Astrocyte (in vitro differentiated cells and primary cell): ENCODE measurements around the gene SELENOS. TPM values are rescaled to one million over a fixed set of nuclear protein-coding genes. Genes with fewer than 3 reads are reported as not detected.

Experiments
- DNase-seq: peaks from one replicate; pipeline ENCODE4 v3.0.0-alpha.2; 2010; ENCODE audit warnings: low read depth
- FAIRE-seq: peaks from 2 replicates; lab custom pipeline; 2011; peaks lifted over from hg19 to GRCh38; lab: Jason Lieb, UNC
- H2AFZ ChIP-seq: 2 replicates; pipeline ENCODE4 v1.6.0; 2012; ENCODE audit warnings: low read depth, low read length, inconsistent platforms
- H3K27ac ChIP-seq: 2 replicates; pipeline ENCODE4 v1.5.1; 2011; ENCODE audit warnings: low read depth, low read length, inconsistent platforms
- H3K27me3 ChIP-seq: 2 replicates; pipeline ENCODE4 v1.6.0; 2011; ENCODE audit warnings: low read length, inconsistent platforms; ENCODE audit not compliant: insufficient read depth
- H3K36me3 ChIP-seq: 2 replicates; pipeline ENCODE4 v1.5.1; 2011; ENCODE audit warnings: low read length, inconsistent platforms; ENCODE audit not compliant: insufficient read depth
- H3K4me1 ChIP-seq: 2 replicates; pipeline ENCODE4 v1.5.1; 2011; ENCODE audit warnings: low read length, inconsistent platforms; ENCODE audit not compliant: insufficient read depth
- H3K4me2 ChIP-seq: 2 replicates; pipeline ENCODE4 v1.6.0; 2012; ENCODE audit warnings: low read length, inconsistent platforms
- H3K4me3 ChIP-seq: 2 replicates; pipeline ENCODE4 v1.5.1; 2011; ENCODE audit warnings: low read depth, mild to moderate bottlenecking, low read length, inconsistent platforms; ENCODE audit not compliant: insufficient read depth
- H3K79me2 ChIP-seq: 2 replicates; pipeline ENCODE4 v1.6.0; 2012; ENCODE audit warnings: mild to moderate bottlenecking, low read length, inconsistent platforms; ENCODE audit not compliant: insufficient read depth
- H3K9ac ChIP-seq: 2 replicates; pipeline ENCODE4 v1.6.0; 2012; ENCODE audit warnings: mild to moderate bottlenecking, low read length, inconsistent platforms
- H3K9me3 ChIP-seq: 2 replicates; pipeline ENCODE4 v1.5.1; 2012; ENCODE audit warnings: low read depth, mild to moderate bottlenecking, low read length, inconsistent platforms; ENCODE audit not compliant: insufficient read depth
- H4K20me1 ChIP-seq: 2 replicates; pipeline ENCODE4 v1.6.0; 2012; ENCODE audit warnings: low read length, inconsistent platforms; ENCODE audit not compliant: insufficient read depth
- H3K27ac Mint-ChIP-seq: one replicate; pipeline ENCODE4 v1.8.0; 2021; ENCODE audit warnings: mild to moderate bottlenecking, mixed read lengths; ENCODE audit not compliant: unreplicated experiment
- H3K27me3 Mint-ChIP-seq: one replicate; pipeline ENCODE4 v1.8.0; 2021; ENCODE audit warnings: low read depth, mixed read lengths; ENCODE audit not compliant: unreplicated experiment
- H3K36me3 Mint-ChIP-seq: one replicate; pipeline ENCODE4 v1.8.0; 2021; ENCODE audit warnings: low read depth, mixed read lengths; ENCODE audit not compliant: unreplicated experiment
- H3K4me1 Mint-ChIP-seq: one replicate; pipeline ENCODE4 v1.8.0; 2021; ENCODE audit warnings: low read depth, mixed read lengths; ENCODE audit not compliant: unreplicated experiment
- H3K4me3 Mint-ChIP-seq: one replicate; pipeline ENCODE4 v1.8.0; 2021; ENCODE audit warnings: mild to moderate bottlenecking, moderate library complexity, mixed read lengths; ENCODE audit not compliant: unreplicated experiment
- H3K9me3 Mint-ChIP-seq: one replicate; pipeline ENCODE4 v1.8.0; 2021; ENCODE audit warnings: mild to moderate bottlenecking, mixed read lengths; ENCODE audit not compliant: unreplicated experiment
- CTCF ChIP-seq: IDR thresholded peaks from 2 replicates; pipeline ENCODE4 v1.5.1; 2011; ENCODE audit warnings: low read depth, mild to moderate bottlenecking, inconsistent platforms, low read length, moderate library complexity; ENCODE audit not compliant: insufficient read depth
- EZH2 ChIP-seq: IDR thresholded peaks from 2 replicates; pipeline ENCODE4 v1.6.1; 2012; ENCODE audit warnings: mild to moderate bottlenecking, low read length, inconsistent platforms; ENCODE audit not compliant: insufficient read depth
- total RNA-seq: library from RNA; stranded (reverse); gene quantifications from 2 replicates; pipeline ENCODE4 v1.2.1, GENCODE V29; 2021

Gene SELENOS
- total RNA-seq, 1 donor from 2014 or later, result 71.2 TPM

- Mint-ChIP-seq H3K4me1 (no peaks in the 10 kb centered on the region), H3K27me3 (peaks cover 22% of the 10 kb centered on the region), H3K36me3 (no peaks in the 10 kb centered on the region), H3K27ac (no peak overlapping the region), H3K9me3 (no peaks in the 10 kb centered on the region), H3K4me3 (no peak overlapping the region)
- H2AFZ ChIP-seq, result no peak overlapping the region
- TF ChIP-seq EZH2, result no peak
- no peak for TF ChIP-seq CTCF
- DNase-seq, result no peak
- H4K20me1 ChIP-seq, result no peaks in the 10 kb centered on the region
- no peak overlapping the region for H3K9ac ChIP-seq
- FAIRE-seq, result no peak
- H3K36me3 ChIP-seq, result no peaks in the 10 kb centered on the region
- H3K4me3 ChIP-seq, result no peak overlapping the region
- no peaks in the 10 kb centered on the region for H3K4me1 ChIP-seq
- no peaks in the 10 kb centered on the region for H3K79me2 ChIP-seq
- no peaks in the 10 kb centered on the region for H3K9me3 ChIP-seq
- no peak overlapping the region for H3K27ac ChIP-seq
- H3K4me2 ChIP-seq, result no peak overlapping the region
- H3K27me3 ChIP-seq, result no peaks in the 10 kb centered on the region
Measured at GRCh38 chr15:101307897-101308603, 30.8 kb upstream of the SELENOS start.

GRCh38 chr15:101307048-101307896 lies 30.0 kb upstream of the SELENOS start:
- Mint-ChIP-seq H3K27ac (no peak overlapping the region), H3K4me3 (no peak overlapping the region)

More at GRCh38 chr15:101307048-101307896, 30.0 kb upstream of the SELENOS start:
- H3K4me2 ChIP-seq, result no peak overlapping the region
- H3K36me3 Mint-ChIP-seq, result no peaks in the 10 kb centered on the region
- H3K27me3 Mint-ChIP-seq, result peaks cover 20% of the 10 kb centered on the region
- no peak overlapping the region for H3K27ac ChIP-seq
- no peak overlapping the region for H2AFZ ChIP-seq
- no peak overlapping the region for H3K4me3 ChIP-seq
- TF ChIP-seq CTCF, result no peak
- no peak for TF ChIP-seq EZH2
- H3K79me2 ChIP-seq, result no peaks in the 10 kb centered on the region
- H3K9ac ChIP-seq, result no peak overlapping the region
- no peaks in the 10 kb centered on the region for H3K27me3 ChIP-seq
- no peaks in the 10 kb centered on the region for H3K4me1 Mint-ChIP-seq
- H4K20me1 ChIP-seq, result no peaks in the 10 kb centered on the region
- DNase-seq (no peak), FAIRE-seq (no peak)
- no peaks in the 10 kb centered on the region for H3K9me3 ChIP-seq
- H3K36me3 ChIP-seq, result no peaks in the 10 kb centered on the region
- H3K9me3 Mint-ChIP-seq, result no peaks in the 10 kb centered on the region
- no peaks in the 10 kb centered on the region for H3K4me1 ChIP-seq
